ENCODE measurements around the gene TPPP3. TPM values are rescaled to one million over a fixed set of nuclear protein-coding genes. Genes with fewer than 3 reads are reported as not detected.

TPPP3 gene
- total and polyA plus RNA-seq, 2 donors (not counting 3 experiments of a cell fraction or from before 2014, with no cell fraction given), result 0.33 to 1.3 TPM

- Histone ChIP-seq H3K9me3 (replicated peaks; ENCODE audit: control insufficient read depth, insufficient read depth, low read length) (no peaks in the 10 kb centered on the region), H3K79me2 (ENCODE audit: control insufficient read depth, insufficient read depth, low read length) (no peaks in the 10 kb centered on the region), H3K4me1 (ENCODE audit: control insufficient read depth, extremely low read depth, insufficient read depth, low read length) (peaks cover 13% of the 10 kb centered on the region), H3K9ac (replicated peaks; ENCODE audit: extremely low read depth, insufficient read depth, low read length) (peak overlapping the region; percentile 2), H3K36me3 (ENCODE audit: control insufficient read depth in 2 of 2, extremely low read depth in 1 of 2, insufficient read depth in 2 of 2, low read length in 2 of 2) (no peaks in the 10 kb centered on the region), H2AFZ (ENCODE audit: low read depth, low read length) (peak overlapping the region; percentile 75), H3K4me3 (replicated peaks in 1 of 3; ENCODE audit: insufficient read depth in 1 of 3, low read depth in 1 of 3, low read length in 3 of 3) (no peak overlapping the region), H3K27ac (ENCODE audit: insufficient read depth, low read depth, low read length) (no peak overlapping the region), H3K4me2 (ENCODE audit: insufficient read depth, low read length) (peak overlapping the region; percentile 35), H3K9me1 (replicated peaks; ENCODE audit: control insufficient read depth, extremely low read depth, insufficient read depth, low read length) (no peaks in the 10 kb centered on the region), H3K27me3 (ENCODE audit: control insufficient read depth in 2 of 2, insufficient read depth in 2 of 2, low read length in 2 of 2) (peaks cover 9 to 11% of the 10 kb centered on the region in 2 experiments), H4K20me1 (replicated peaks; ENCODE audit: control insufficient read depth, extremely low read depth, insufficient read depth, low read length) (no peaks in the 10 kb centered on the region)
- TF ChIP-seq, protein P1, sequence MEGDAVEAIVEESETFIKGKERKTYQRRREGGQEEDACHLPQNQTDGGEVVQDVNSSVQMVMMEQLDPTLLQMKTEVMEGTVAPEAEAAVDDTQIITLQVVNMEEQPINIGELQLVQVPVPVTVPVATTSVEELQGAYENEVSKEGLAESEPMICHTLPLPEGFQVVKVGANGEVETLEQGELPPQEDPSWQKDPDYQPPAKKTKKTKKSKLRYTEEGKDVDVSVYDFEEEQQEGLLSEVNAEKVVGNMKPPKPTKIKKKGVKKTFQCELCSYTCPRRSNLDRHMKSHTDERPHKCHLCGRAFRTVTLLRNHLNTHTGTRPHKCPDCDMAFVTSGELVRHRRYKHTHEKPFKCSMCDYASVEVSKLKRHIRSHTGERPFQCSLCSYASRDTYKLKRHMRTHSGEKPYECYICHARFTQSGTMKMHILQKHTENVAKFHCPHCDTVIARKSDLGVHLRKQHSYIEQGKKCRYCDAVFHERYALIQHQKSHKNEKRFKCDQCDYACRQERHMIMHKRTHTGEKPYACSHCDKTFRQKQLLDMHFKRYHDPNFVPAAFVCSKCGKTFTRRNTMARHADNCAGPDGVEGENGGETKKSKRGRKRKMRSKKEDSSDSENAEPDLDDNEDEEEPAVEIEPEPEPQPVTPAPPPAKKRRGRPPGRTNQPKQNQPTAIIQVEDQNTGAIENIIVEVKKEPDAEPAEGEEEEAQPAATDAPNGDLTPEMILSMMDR (IDR thresholded peaks at IDR 0.05; ENCODE audit: extremely low read depth in 1 of 2, insufficient read depth in 1 of 2, low read depth in 1 of 2, low read length in 2 of 2), result no peak
- TF ChIP-seq EZH2 (IDR thresholded peaks at IDR 0.05; ENCODE audit: borderline replicate concordance, low read depth, low read length, severe bottlenecking) (no peak), POLR2AphosphoS5 (IDR thresholded peaks at IDR 0.05; ENCODE audit: insufficient read depth, low read depth, low read length) (no peak), MYC (IDR thresholded peaks at IDR 0.05; ENCODE audit: low read depth, low read length) (no peak), FOS (IDR thresholded peaks at IDR 0.05; ENCODE audit: borderline replicate concordance, insufficient read depth, low read length) (no peak), JUN (IDR thresholded peaks at IDR 0.05; ENCODE audit: borderline replicate concordance, insufficient read depth, insufficient read length, low read depth) (no peak), POLR2A (IDR thresholded peaks at IDR 0.05; ENCODE audit: low read depth, low read length) (no peak), GATA2 (IDR thresholded peaks at IDR 0.05; ENCODE audit: insufficient read depth, insufficient read length, low read depth, low read length) (no peak)
- TF ChIP-seq, protein P2, sequence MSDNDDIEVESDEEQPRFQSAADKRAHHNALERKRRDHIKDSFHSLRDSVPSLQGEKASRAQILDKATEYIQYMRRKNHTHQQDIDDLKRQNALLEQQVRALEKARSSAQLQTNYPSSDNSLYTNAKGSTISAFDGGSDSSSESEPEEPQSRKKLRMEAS (IDR thresholded peaks at IDR 0.05; ENCODE audit: insufficient read depth, insufficient read length), result no peak
- no peak for DNase-seq (ENCODE audit: low read depth, low spot score)
- no peak for FAIRE-seq
- CTCF ChIA-PET, result interaction anchor here (0.7 to 3.1 kb wide), 17 partner anchors 9 to 448 kb away, joined by 3 to 34 read pairs (median 6); partner anchors contain the start of genes KCTD19 and LRRC36
- dilution Hi-C loops (cut with MboI; ENCODE audit: extremely low pct_ligation_motif_present, low sequenced_read_pairs), result no loop called here
- intact Hi-C loops (cut with micrococcal nuclease), result loop anchor here (1.0 to 10.0 kb wide), 7 partner anchors 21 to 439 kb away; partner anchors contain the start of genes E2F4, ELMO3, EXOC3L1 and KCTD19
- BruUV-seq (replicated peaks), result no TSS peak
- POLR2A ChIA-PET, result no interaction called here
Measured at GRCh38 chr16:67393788-67394154, 473 bp upstream of the TPPP3 start.

Data from endothelial cell of umbilical vein (primary cell).